Suprapubic skin (tissue), 4 donors: ENCODE data around the gene CSNK1G1. TPM values are rescaled to one million over a fixed set of nuclear protein-coding genes. Genes with fewer than 3 reads are reported as not detected.

Source experiments
- DNase-seq, 2 donors: peaks; one replicate each; pipeline ENCODE4 v3.0.0-alpha.2; 2019; ENCODE audit warnings: low spot score in 2 of 2
- H3K27ac ChIP-seq: fragments of 200-600 bp; sonication (generic); one replicate; pipeline ENCODE4 v1.5.1; 2019
- H3K27me3 ChIP-seq: fragments of 200-600 bp; sonication (generic); one replicate; pipeline ENCODE4 v1.5.1; 2019
- H3K36me3 ChIP-seq: fragments of 200-600 bp; sonication (generic); one replicate; pipeline ENCODE4 v1.5.1; 2019
- H3K4me1 ChIP-seq: fragments of 200-600 bp; sonication (generic); one replicate; pipeline ENCODE4 v1.5.1; 2019
- H3K4me3 ChIP-seq: fragments of 200-600 bp; sonication (generic); one replicate; pipeline ENCODE4 v1.5.1; 2019; ENCODE audit warnings: mild to moderate bottlenecking
- H3K9me3 ChIP-seq: fragments of 200-600 bp; sonication (generic); one replicate; pipeline ENCODE4 v1.5.1; 2019
- CTCF ChIP-seq, 2 donors: fragments of 200-600 bp in 1 of 2; fragments of 450-650 bp in 1 of 2; sonication (generic) in 1 of 2; IDR thresholded peaks; one replicate each; pipeline ENCODE4 v1.5.1; 2016 to 2019; ENCODE audit warnings: antibody characterized with exemption in 2 of 2, mild to moderate bottlenecking in 1 of 2, moderate library complexity in 1 of 2
- EP300 ChIP-seq: sonication (generic); formaldehyde crosslinking; IDR thresholded peaks from one replicate; pipeline ENCODE4 v1.6.1; 2017; ENCODE audit warnings: antibody characterized with exemption
- POLR2A ChIP-seq, 2 donors: fragments of 450-650 bp; IDR thresholded peaks; one replicate each; pipeline ENCODE4 v1.6.1; 2017; ENCODE audit warnings: antibody characterized with exemption in 2 of 2, mild to moderate bottlenecking in 2 of 2, moderate library complexity in 2 of 2
- POLR2AphosphoS5 ChIP-seq, 3 donors: sonication (generic); formaldehyde crosslinking; IDR thresholded peaks; one replicate each; pipeline ENCODE4 v1.6.1; 2017; ENCODE audit warnings: antibody characterized with exemption in 3 of 3
- WGBS: methylation state at CpG from one replicate; pipeline ENCODE4 v1.1.5; 2018; 5-methylcytosine and 5-hydroxymethylcytosine counted together
- total RNA-seq, 4 donors: library from RNA; depleted of rRNA; stranded (reverse); fragments of >200 nt; gene quantifications; one replicate each; pipeline ENCODE4 v1.1.0, GENCODE V29; 2016

CSNK1G1 gene
- total RNA-seq, 4 donors from 2014 or later: 15.9 to 28.8 (median 23.9) TPM

- TF ChIP-seq EP300: no peak
- TF ChIP-seq CTCF (IDR thresholded peaks at IDR 0.05): no peak
- no peak for TF ChIP-seq POLR2A (IDR thresholded peaks at IDR 0.05)
- TF ChIP-seq POLR2AphosphoS5 (IDR thresholded peaks at IDR 0.05): no peak
- Histone ChIP-seq H3K36me3 (peaks cover 22% of the 10 kb centered on the region), H3K9me3 (no peaks in the 10 kb centered on the region), H3K4me1 (no peaks in the 10 kb centered on the region), H3K4me3 (no peak overlapping the region), H3K27ac (no peak overlapping the region), H3K27me3 (no peaks in the 10 kb centered on the region)
- WGBS: 51% methylated on average over 2 of the region's 2 CpGs
- no peak for DNase-seq
These were observed 139.1 kb downstream of the CSNK1G1 start for GRCh38 chr15:64216730-64217428.

- H3K36me3 ChIP-seq: peaks cover 27% of the 10 kb centered on the region
- H3K27ac ChIP-seq: no peak overlapping the region
- WGBS: 86% methylated on average over 3 of the region's 3 CpGs
- TF ChIP-seq EP300 (no peak), POLR2A (IDR thresholded peaks at IDR 0.05) (no peak), POLR2AphosphoS5 (IDR thresholded peaks at IDR 0.05) (no peak), CTCF (IDR thresholded peaks at IDR 0.05) (no peak)
- no peak for DNase-seq
- H3K4me1 ChIP-seq: no peaks in the 10 kb centered on the region
- H3K4me3 ChIP-seq: no peak overlapping the region
- no peaks in the 10 kb centered on the region for H3K27me3 ChIP-seq
- H3K9me3 ChIP-seq: no peaks in the 10 kb centered on the region
These were observed 139.8 kb downstream of the CSNK1G1 start for GRCh38 chr15:64216196-64216595.

GRCh38 chr15:64213646-64214045 is 142.3 kb downstream of the CSNK1G1 start:
- Histone ChIP-seq H3K4me3 (no peak overlapping the region), H3K4me1 (no peaks in the 10 kb centered on the region), H3K36me3 (peaks cover 33% of the 10 kb centered on the region), H3K27ac (no peak overlapping the region), H3K9me3 (no peaks in the 10 kb centered on the region), H3K27me3 (no peaks in the 10 kb centered on the region)
- WGBS: 86% methylated on average over 3 of the region's 3 CpGs
- TF ChIP-seq POLR2A (IDR thresholded peaks at IDR 0.05) (no peak), CTCF (IDR thresholded peaks at IDR 0.05) (no peak), POLR2AphosphoS5 (IDR thresholded peaks at IDR 0.05) (no peak), EP300 (no peak)
- no peak for DNase-seq

- Histone ChIP-seq H3K36me3 (peaks cover 40% of the 10 kb centered on the region), H3K4me3 (no peak overlapping the region)
- 89% methylated on average over 2 of the region's 2 CpGs for WGBS
These were observed 144.3 kb downstream of the CSNK1G1 start for GRCh38 chr15:64211696-64212095.

More at GRCh38 chr15:64211696-64212095, 144.3 kb downstream of the CSNK1G1 start:
- TF ChIP-seq EP300 (no peak), POLR2AphosphoS5 (IDR thresholded peaks at IDR 0.05) (no peak), POLR2A (IDR thresholded peaks at IDR 0.05) (no peak), CTCF (IDR thresholded peaks at IDR 0.05) (no peak)
- DNase-seq: no peak
- Histone ChIP-seq H3K27ac (no peak overlapping the region), H3K27me3 (no peaks in the 10 kb centered on the region), H3K9me3 (no peaks in the 10 kb centered on the region), H3K4me1 (no peaks in the 10 kb centered on the region)
